DMS79 treated with DMSO at 0.1 percent for 48 hours (cell line): ENCODE data around the gene LARP1.
"Not testable (repeated sequence)": the region's sequence is repeated elsewhere in the genome, so short reads cannot be mapped to it uniquely, and the experiment has no call there.

Experiments
- DNase-seq: peaks from one replicate; lab custom pipeline; 2025; lab: John Stamatoyannopoulos, UW

LARP1 gene

DNA sequence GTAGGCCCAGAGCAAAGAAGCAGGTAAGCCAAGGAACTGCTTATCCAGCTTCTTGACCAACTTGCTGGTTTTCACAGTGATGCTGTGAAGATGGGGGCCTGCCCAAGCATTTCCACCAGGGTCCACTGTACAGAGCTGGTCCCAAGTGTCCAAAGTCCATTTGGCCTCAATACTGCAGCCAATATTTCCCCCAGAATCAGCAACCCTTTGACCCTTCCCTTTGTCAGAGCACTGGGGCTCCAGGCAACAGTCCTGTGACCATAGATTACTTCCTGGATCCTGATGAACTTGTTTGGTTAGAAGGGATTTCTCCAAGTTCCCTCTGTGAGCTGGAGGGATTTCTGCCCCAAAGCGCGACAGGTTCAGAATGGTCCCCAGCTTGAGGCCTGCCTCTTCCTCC lies 68.9 kb downstream of the LARP1 start:
- no peak for DNase-seq

DNA sequence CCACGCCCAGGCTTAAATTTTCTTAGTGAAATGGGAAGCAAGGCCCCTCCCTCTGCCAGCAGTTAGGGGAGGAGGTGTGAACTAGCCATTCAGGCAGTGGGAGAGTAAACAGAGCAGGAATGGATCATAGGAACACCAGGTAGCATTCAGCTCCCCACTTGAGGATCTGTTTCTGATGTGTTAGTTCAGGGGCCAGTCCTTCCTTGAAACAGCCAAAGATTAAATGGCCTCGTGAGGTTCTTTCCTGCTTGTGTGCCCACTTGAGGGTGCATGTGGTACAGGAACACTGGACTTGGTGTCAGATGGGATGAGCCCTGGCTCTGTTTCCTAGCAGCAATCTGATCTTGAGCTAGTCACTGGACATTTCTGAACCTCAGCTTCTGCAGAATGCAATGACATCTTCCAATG lies 74.0 kb downstream of the LARP1 start:
- peak; percentile 36 for DNase-seq

DNA sequence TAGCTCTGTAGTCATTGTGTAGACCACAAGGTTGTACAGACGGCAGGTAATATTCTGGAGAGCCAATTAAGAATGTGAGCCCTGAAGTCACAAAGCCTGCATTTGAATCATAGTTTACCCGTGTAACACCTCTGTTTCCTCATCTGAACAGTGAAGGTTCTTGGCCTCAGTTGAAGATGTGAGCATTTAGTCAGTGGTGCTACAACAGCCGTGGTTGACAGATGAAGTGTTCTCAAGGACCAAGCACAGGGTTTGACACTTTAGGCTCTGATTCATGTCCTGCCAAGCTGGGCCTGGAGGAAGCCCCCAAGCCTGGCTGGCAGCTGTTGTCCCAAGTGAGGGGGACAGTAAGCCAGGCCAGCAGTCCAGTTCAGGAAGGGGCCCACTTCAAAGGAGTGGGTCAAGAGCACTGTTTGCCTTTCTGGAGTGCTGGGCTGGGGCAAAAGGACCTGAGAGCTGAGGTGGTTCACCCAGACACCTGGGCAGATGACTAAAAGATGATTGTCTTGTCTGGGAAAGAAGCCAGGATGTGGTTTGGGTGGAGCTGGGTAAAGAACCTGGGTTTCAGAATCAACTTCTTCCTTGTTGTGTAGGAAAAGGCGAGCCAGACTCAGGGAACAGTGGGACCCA lies 74.5 kb downstream of the LARP1 start:
- DNase-seq: peak; percentile 36

DNA sequence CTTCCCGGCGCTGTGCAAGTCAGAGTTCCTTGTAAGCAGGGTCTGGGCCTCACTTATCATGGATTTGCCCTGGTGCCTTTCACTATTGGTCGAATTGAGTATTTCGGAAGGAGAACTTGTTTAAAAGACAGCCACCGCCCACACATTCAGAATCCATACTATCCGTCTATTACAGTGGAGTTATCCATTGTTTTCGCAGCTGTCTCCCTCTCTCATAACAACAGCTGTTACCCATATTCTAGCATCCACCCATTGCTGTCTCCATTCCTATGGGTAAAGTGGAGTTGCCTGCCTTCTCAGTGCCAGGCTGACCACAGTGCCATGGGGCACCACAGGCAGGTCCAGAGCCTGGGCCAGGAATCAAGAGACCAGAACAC lies 75.0 kb downstream of the LARP1 start:
- no peak for DNase-seq

DNA sequence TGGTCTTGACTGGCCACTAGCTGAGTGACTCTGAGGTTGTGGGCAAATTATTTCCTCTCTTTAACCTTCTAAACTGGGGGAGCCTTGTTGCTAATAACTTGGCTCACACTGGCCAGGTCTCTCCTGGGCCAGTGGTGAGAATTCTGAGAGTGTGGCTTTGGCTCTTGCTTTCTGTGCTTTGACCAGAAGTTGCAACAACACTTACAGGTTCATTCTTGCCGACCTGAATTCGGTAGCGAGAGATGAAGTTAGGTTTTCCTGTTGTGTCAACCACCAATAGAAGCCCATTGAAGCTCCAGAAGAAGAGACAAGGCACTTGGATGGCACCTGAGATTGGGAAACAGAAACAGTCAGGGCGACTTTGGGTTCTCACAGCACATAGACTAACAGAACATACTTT lies 75.4 kb downstream of the LARP1 start:
- no peak for DNase-seq

DNA sequence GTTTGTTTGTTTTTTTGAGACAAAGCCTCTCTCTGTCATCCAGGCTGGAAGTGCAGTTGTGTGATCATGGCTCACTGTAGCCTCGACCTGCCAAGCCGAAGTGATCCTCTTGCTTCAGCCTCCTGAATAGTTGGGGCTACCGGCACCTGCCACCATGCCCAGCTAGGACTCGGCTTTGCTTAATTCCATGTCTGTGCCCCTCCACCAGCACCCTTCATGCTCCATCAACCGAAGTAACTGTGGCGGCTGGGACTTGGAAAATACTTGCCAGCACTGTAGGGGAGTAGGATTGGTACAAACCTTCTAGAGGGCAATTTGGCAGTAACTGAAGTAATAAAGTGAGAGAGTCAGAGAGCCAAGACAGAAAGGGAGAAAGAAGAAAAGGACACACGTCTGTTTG lies 76.3 kb downstream of the LARP1 start:
- no peak for DNase-seq

DNA sequence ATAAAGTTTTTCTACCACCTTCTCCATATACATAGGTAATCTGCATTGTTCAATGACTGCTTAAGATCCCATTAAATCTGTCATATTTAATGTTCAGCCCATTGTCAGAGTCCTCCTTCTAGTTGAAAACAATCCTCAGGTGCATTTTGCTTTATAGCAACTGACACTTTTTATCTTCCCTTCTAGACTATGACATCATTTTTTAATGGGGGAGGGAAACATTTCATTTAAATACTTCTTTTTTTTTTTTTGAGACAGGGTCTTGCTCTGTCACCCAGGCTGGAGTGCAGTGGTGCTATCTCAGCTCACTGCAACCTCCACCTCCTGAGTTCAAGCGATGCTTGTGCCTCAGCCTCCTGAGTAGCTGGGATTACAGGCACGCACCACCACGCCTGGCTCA lies 77.6 kb downstream of the LARP1 start:
- DNase-seq: not testable (repeated sequence)

DNA sequence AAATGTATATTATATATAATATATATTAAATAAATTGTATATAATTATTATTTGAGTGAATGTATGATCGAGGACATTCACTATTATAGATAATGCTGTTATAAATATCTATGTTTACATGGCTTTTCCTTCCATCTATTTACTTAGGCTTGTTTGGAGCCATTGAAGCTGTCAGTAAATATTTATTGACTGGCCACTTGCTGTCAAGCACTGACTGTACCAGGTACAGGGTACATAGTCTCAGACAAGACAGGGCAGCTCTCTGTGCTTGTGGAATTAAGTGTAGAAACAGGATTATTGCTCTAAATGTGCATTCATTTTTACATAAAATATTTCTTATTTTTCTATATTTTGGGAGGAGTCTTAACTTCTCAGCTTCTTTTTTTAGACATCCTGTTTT lies 78.9 kb downstream of the LARP1 start:
- no peak for DNase-seq

DNA sequence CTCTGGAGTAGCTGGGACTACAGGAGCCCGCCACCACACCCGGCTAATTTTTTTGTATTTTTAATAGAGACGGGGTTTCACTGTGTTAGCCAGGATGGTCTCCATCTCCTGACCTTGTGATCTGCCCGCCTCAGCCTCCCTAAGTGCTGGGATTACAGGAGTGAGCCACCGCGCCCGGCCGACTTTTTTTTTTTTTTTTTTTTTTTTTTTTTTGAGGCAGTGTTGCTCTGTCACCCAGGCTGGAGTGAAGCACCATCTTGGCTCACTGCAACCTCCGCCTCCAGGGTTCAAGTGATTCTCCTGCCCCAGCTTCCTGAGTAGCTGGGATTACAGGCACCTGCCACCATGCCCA lies 80.5 kb downstream of the LARP1 start:
- DNase-seq: not testable (repeated sequence)

DNA sequence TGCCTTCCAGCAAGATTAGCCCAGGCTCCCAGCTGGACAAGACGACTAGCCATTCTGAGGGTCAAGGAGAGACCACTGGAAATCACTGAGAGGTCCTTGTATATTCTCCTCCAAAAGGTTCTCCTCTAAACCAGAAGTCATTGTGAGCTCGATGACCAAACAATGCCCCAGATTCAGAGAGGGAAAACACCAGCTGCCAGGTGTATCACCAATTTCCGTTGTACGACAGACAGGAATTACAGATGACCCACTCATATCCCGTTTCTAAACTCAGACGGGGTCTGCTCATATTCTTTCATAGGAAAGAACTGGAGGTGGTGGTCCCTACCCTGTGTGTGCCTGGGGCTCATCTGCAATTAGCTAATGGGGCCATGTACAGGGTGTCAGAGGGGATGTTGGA lies 81.0 kb downstream of the LARP1 start:
- no peak for DNase-seq

DNA sequence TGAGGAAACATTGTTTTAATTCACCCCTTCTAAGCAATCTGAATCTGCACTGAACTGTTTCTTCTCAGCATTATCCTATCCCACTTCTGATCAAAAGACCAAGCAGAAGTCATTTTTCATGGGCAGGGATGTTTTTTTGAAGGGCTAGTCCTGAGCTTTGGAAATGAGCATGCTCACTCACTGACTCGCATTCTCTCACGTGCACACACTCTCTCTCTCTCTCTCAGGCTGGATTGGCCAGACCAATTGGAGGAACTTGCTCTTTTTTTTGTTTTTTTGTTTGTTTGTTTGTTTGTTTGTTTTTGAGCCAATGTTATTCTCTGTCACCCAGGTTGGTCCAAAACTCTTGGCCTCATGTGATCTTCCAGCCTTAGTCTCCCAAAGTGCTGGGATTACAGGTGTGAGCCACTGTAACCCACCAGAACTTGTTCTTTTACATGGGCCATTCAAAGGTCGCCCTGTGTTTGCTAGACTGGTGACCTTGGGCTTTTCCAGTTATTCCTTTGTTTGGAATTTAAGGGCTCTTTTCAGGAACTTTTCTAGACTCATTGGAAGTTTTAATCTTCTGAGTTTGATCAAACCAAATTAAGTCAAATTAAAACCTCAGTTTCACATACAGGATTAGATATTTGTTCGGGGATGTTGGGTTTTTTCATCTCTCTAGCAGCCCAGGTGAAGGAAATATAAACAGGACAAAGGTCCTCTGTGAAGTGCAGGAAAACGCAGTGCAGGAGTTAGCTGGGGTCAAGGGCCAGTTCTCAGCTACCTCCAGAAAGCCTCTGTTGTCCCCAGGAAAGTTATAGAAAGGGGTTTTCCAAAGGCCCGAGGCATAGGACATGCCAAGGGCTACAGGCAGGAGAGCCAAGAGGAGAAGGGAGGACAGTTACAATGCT lies 82.1 kb downstream of the LARP1 start:
- DNase-seq: no peak

DNA sequence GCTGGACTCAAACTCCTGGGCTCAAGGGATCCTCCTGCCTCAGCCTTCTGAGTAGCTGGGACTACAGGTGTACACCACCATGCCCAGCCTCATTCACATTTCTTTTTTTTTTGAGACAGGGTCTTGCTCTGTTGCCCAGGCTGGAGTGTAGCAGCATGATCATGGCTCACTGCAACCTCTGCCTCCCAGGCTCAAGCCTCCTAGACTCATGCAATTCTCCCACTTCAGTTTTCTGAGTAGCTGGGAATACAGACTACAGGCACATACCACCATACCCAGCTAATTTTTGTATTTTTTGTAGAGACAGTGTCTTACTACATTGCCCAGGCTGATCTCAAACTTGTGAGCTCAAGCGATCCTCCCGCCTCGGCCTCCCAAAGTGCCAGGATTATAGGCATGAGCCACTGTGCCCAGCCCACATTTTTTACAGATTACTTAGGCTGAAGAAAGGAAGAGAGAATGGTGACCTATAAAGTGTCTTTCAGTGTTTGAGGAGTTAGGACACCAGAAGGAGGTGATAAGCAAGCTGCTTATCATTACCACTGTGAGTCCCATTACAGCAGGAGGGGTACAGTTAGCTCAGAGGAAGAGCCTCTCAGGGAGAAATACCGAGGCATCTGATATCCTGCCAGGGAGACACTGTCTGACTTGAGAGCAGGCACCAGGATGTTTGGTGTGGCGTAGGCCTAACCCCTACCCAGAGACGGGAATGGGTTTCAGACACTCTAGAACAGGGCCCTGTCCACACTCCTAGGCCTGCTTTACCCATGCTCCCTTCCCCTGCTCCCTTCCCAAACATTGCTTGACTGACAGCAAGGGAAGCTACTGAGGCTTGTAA lies 85.5 kb downstream of the LARP1 start:
- DNase-seq: no peak

DNA sequence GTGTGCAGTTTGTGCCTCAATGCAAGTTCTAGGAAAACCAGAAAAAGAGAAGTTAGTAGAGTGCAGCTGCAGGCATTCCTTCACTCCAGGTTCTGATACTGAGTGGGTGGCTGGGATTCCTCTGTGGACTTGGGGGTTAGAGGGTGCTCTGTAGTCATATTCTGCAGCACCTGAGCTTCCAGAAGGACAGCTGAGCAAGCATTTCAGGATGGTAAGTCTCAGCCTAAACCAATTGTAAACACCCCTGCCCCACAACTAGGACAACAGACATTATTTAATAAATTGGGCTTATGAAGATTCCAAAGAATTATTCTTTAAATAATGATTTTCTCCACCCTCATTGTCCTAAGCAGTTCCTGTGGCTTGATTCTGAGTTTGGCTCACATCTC lies 86.1 kb downstream of the LARP1 start:
- no peak for DNase-seq

DNA sequence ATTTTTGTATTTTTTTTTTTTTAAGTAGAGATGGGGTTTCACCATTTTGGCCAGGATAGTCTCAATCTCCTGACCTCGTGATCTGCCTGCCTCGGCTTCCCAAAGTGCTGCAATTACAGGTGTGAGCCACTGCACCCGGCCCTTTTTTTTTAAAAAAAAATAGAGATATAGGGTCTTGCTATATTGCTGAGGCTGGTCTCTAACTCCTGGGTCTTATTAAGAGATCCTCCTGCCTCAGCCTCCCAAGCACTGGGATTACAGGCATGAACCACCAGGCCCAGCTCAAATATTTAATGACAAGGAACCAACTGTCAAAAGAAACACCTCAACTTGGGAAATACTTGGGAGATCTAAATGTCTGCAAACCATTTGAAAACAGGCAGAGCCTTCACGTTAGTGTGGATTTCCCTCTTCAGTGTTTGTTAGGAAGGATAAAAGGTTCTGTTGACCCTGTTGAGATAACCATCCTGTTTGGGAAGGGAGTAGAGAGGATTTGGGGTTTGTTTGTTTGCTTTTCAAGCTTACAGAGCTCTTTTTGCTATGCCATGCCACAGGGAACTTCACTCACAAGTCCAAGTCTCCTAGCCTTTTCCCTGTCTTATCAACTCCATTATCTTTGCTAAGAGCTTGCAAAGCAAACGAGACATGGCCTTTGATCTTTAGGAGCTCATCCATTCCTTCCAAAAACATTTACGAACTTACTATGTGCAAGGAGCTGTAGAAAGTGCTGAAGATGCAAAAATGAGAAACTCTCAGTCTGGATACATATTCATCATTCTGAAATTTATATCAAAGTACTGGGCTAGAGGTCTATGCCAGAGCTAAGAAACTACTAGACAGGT lies 87.7 kb downstream of the LARP1 start:
- no peak for DNase-seq

DNA sequence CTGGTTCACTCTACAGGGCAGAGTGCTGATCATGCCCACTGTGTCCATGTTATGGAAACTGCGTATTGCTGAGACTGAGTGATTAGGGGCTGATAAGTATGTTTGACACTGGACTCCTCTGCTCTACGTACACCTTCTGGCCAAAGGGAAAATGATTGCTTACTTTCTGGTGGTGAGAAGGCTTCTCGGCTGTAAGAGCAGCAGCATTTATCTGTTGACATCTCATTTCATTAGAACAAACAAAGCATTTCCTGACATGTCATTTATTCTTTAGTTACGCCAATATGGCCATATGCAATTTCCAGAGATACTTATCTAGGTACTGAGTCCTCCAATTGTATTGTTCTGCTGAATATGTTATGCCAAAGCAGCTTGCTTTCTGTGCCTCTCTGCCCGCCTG lies 89.6 kb downstream of the LARP1 start:
- DNase-seq: no peak

DNA sequence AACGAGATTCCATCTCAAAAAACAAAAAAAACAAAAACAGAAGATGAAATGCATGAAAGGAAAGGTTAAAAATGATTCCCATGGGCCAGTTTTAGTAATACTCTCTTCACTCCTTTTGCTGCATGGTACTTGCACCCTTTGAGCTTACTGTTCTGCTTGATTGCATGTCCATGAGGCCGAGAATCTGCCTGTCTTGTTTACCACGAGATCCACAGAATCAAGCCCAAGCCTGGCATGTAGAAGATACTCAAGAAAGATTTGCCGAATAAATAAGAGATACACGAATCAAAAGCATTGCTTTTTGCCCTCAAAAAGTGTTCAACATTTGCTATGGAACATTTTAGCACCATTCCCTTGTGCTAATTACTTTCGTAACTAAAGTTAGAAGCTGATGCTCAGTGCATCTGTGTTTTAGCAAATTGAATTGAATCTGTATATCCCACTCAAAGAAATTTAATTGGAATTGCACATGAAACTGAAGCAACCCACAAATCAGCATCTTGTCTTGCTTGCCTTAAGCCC lies 94.1 kb downstream of the LARP1 start:
- DNase-seq: no peak

DNA sequence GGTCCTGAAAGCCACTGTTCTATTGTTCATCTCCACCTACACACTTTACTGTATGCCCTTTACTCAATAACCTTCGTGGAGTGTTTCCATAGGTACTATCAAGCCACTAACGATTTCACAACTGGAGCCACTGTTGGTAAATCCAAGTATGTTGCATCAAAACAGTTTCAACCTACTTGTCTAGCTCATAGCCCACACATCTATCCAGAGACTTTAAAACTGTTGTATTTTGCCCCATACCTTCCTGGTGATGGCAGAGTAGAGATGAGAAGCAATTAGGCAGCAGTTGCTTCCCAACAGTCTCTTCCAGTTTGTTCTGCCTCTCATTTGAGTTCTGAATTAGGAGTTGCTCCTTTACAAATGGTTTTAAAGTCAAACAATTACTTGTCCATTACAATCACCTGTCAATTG lies 94.6 kb downstream of the LARP1 start:
- DNase-seq: no peak

DNA sequence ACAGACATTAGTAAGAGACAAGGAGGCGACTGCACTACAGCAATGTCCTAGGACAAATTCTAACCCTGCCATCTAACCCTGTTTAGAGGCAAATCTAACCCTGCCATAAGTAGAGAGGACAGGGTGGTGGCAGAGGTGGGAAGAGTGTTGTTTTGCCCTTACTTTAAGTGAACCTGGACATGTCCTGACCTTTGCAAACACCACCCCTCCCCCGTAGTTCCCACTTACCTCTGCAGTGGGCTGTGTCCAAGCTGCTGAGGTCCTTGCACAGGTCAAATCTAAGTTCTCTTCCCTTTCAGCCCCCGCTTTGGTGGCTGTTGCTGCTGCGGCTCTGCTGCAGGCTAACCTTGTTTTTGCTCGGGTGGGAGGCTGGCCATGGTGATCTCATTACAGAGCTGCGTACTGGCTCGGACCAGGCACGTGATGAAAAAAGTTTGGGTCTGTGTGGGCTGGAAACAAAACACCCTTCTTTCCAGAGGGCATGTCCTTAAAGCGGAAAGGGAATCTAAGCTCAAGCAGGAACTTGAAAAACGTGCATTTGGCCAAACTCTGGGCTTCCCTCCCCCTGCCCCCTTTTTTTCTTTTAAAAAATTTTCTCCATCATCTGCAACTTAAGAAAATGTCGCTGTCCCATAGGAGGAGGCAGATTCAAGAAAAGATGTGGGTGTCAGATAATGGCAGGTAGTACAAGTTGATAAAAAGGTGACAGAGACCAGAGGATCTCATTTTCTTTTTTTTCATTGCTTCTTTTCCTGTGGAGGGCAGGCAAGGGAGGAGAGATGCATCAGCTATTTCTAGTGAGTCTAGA lies 95.3 kb downstream of the LARP1 start, which contains the start of gene FAXDC2:
Gene FAXDC2, minus strand, starts transcription at position 349 of the 808 bp plus-strand sequence. CDS start 12,425 bp downstream, outside the sequence.
- no peak for DNase-seq

DNA sequence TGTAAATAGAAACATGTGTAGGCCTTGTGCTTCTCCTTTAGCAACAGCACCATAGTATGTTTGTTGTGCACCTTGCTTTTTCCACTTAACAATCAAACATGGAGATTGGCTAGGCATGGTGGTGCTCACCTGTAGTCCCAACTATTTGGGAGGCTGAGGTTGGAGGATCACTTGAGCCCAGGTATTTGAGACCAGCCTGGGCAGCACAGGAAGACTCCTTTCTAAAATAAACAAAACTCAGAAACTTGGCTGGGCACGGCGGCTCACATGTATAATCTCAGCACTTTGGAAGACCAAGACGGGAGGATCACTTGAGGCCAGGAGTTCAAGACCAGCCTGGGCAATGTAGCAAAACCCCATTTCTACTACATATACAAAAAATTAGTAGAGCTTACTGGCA lies 96.2 kb downstream of the LARP1 start:
- no peak for DNase-seq

DNA sequence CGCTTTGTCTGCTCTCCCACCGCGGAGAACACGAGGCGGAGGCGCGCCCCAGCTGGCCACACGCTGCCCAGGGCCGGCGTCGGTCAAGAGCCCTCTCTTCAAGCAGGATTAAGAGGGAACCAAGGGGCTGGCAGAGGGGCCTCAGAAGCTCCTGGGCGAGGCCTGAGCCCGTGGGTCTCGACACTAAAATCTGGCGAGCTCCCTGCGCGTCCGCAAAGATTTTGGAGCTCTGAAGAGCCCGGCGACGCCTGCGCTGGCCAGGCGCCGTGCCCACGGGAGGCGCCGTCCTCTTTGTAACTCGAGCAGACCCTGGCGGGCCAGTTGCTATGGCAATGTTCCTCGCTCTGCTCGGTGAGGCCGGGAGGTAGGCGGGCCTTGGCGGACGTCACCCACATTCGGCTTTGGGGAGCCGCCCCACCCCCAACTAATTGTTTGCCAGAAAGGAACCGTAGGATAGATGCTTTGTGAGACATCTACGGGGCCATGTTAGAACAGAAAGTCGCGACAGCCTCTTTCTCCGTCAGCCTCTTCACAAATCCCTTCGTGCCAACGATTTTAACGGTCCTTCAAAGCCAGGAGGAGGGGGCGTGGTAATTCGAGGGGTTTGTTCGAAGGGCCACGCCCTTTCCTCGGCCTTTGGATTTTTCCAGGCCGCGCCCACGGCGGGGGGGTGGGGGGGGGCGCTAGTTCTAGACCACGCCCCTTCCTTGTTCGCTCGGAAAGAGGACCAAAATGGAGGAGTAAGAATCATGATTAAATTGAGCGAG lies 102.5 kb downstream of the LARP1 start:
- peak; percentile 88 for DNase-seq
